Gastroesophageal sphincter (tissue), 4 donors: ENCODE data around the gene WDR70. TPM values are rescaled to one million over a fixed set of nuclear protein-coding genes. Genes with fewer than 3 reads are reported as not detected.

Source experiments
- ATAC-seq: fragments of 150-250 bp; one replicate; pipeline ENCODE4 v1.9.1; 2016; ENCODE audit warnings: mild to moderate bottlenecking, moderate library complexity
- H3K27ac ChIP-seq, 4 donors: fragments of 200-600 bp; sonication (generic) in 3 of 4; 1 replicate in 3 of 4; 2 replicates in 1 of 4; pipeline ENCODE4 v1.5.1; 2016 to 2019
- H3K27me3 ChIP-seq: fragments of 200-600 bp; sonication (generic); one replicate; pipeline ENCODE4 v1.5.1; 2019
- H3K36me3 ChIP-seq, 2 donors: fragments of 200-600 bp; sonication (generic); one replicate each; pipeline ENCODE4 v1.5.1; 2019; ENCODE audit warnings: control low read depth in 1 of 2
- H3K4me1 ChIP-seq, 3 donors: fragments of 200-600 bp; sonication (generic); 1 replicate in 2 of 3; 2 replicates in 1 of 3; pipeline ENCODE4 v1.5.1; 2016 to 2019; ENCODE audit warnings: control low read depth in 2 of 3
- H3K4me3 ChIP-seq, 2 donors: fragments of 200-600 bp; sonication (generic); one replicate each; pipeline ENCODE4 v1.5.1; 2019; ENCODE audit warnings: mild to moderate bottlenecking in 1 of 2, moderate library complexity in 1 of 2
- H3K9me3 ChIP-seq, 3 donors: fragments of 200-600 bp; sonication (generic); one replicate each; pipeline ENCODE4 v1.5.1; 2017 to 2019; ENCODE audit warnings: control low read depth in 2 of 3
- CTCF ChIP-seq, 4 experiments: fragments of 200-600 bp in 2 of 4; fragments of 450-650 bp in 2 of 4; sonication (generic) in 1 of 4; IDR thresholded peaks; one replicate each; pipeline ENCODE4 v1.5.1; 2017 to 2019; ENCODE audit warnings: antibody characterized with exemption in 4 of 4, mild to moderate bottlenecking in 2 of 4, moderate library complexity in 2 of 4
- EP300 ChIP-seq: sonication (generic); formaldehyde crosslinking; IDR thresholded peaks from one replicate; pipeline ENCODE4 v1.6.1; 2017; ENCODE audit warnings: antibody characterized with exemption, mild to moderate bottlenecking
- POLR2A ChIP-seq, 2 donors: fragments of 450-650 bp; IDR thresholded peaks; one replicate each; pipeline ENCODE4 v1.6.1; 2017; ENCODE audit warnings: antibody characterized with exemption in 2 of 2, mild to moderate bottlenecking in 2 of 2, moderate library complexity in 1 of 2
- POLR2AphosphoS5 ChIP-seq: sonication (generic); formaldehyde crosslinking; IDR thresholded peaks from one replicate; pipeline ENCODE4 v1.6.1; 2017; ENCODE audit warnings: antibody characterized with exemption
- WGBS, 2 donors: methylation state at CpG; one replicate each; pipeline ENCODE4 v1.1.5; 2018; ENCODE audit warnings: low coverage in 1 of 2; 5-methylcytosine and 5-hydroxymethylcytosine counted together
- total RNA-seq, 4 donors: library from RNA; depleted of rRNA; stranded (reverse); fragments of >200 nt; gene quantifications; one replicate each; pipeline ENCODE4 v1.1.0, GENCODE V29; 2016

The WDR70 gene
- total RNA-seq, 4 donors from 2014 or later = 15.5 to 24.3 (median 22.2) TPM

GRCh38 chr5:37727238-37727637 lies 348.1 kb downstream of the WDR70 start:
- no peak for ATAC-seq
- WGBS, 2 donors = 93 to 100% methylated on average over 3 of the region's 3 CpGs

DNA sequence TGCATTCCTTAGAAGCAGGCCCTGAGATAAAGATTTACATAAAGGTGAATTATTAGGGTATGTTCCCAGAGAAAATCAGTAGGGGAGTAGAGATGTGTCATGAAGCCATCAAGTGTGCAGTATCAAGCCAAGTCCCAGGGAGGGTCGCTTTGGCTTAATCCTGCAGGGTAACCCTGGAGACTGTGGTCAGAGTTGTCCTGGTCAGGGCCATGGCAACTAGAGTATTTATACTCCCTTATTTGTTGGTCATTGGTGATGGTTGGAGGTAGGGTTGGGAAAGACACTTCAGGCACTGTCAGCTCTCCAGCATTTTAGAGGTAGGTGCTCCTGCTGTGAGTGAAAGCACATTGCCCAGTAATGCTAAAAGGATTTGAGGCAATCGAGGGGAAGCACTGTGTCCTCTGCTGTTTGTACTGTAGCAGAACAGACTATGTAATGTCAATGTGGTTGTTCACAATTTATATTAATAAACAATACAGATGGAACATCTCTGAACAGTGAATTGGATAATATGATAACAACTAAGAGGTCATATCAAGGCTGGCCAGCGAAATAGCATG lies 351.9 kb downstream of the WDR70 start:
- no peak for ATAC-seq
- Histone ChIP-seq H3K4me3 (no peak overlapping the region), H3K9me3 (no peaks in the 10 kb centered on the region), H3K27me3 (no peaks in the 10 kb centered on the region), H3K36me3 (peaks cover 3 to 37% of the 10 kb centered on the region in 2 donors), H3K4me1 (peaks cover 0 to 5% (median 2%) of the 10 kb centered on the region in 3 donors), H3K27ac (no peak overlapping the region)
- 68 to 73% methylated on average over 2 to 3 of the region's 3 CpGs for WGBS, 2 donors
- TF ChIP-seq CTCF (IDR thresholded peaks at IDR 0.05) (no peak), POLR2A (IDR thresholded peaks at IDR 0.05) (no peak), POLR2AphosphoS5 (no peak), EP300 (no peak)

More at GRCh38 chr5:37727238-37727637, 348.1 kb downstream of the WDR70 start:
- Histone ChIP-seq H3K36me3 (peaks cover 3 to 57% of the 10 kb centered on the region in 2 donors), H3K27me3 (no peaks in the 10 kb centered on the region), H3K27ac (no peak overlapping the region), H3K4me1 (no peaks in the 10 kb centered on the region), H3K9me3 (no peaks in the 10 kb centered on the region), H3K4me3 (no peak overlapping the region)
- TF ChIP-seq POLR2A (IDR thresholded peaks at IDR 0.05) (no peak), POLR2AphosphoS5 (no peak), CTCF (IDR thresholded peaks at IDR 0.05) (no peak), EP300 (no peak)

DNA sequence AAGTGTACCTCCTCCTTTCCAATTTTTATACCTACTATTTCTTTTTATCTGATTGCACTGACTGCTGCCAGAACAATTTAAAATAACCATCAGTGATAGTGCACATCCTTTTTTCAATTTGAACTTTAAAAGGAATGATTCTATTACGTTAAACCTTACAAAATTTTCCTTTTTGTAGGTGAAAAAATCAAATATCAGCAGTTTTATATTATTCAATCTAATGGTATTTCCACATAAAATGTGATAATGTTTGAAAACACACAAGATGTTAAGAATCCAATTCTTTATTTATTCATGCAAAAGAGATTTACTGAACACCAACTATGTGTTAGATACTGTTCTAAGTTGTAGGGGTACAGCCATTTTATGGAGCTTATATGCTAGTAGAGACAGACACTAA lies 355.0 kb downstream of the WDR70 start:
- Histone ChIP-seq H3K27me3 (no peaks in the 10 kb centered on the region), H3K4me3 (no peak overlapping the region), H3K4me1 (peaks cover 0 to 19% (median 3%) of the 10 kb centered on the region in 3 donors), H3K27ac (no peak overlapping the region), H3K9me3 (no peaks in the 10 kb centered on the region), H3K36me3 (peaks cover 0 to 17% of the 10 kb centered on the region in 2 donors)
- ATAC-seq = no peak
- TF ChIP-seq CTCF (IDR thresholded peaks at IDR 0.05) (no peak), POLR2AphosphoS5 (no peak), EP300 (no peak), POLR2A (IDR thresholded peaks at IDR 0.05) (no peak)
- 0% methylated on average over 1 of the region's 1 CpG for WGBS, 2 donors

GRCh38 chr5:37735649-37736347 lies 356.7 kb downstream of the WDR70 start:
- Histone ChIP-seq H3K9me3 (no peaks in the 10 kb centered on the region), H3K27ac (no peak overlapping the region), H3K4me3 (no peak overlapping the region), H3K4me1 (peaks cover 0 to 31% (median 3%) of the 10 kb centered on the region in 3 donors), H3K36me3 (peaks cover 0 to 12% of the 10 kb centered on the region in 2 donors), H3K27me3 (no peaks in the 10 kb centered on the region)
- no peak for TF ChIP-seq POLR2A (IDR thresholded peaks at IDR 0.05)
- no peak for TF ChIP-seq CTCF (IDR thresholded peaks at IDR 0.05)
- no peak for TF ChIP-seq EP300
- TF ChIP-seq POLR2AphosphoS5 = no peak
- ATAC-seq = no peak
- WGBS, 2 donors = 56 to 57% methylated on average over 4 of the region's 4 CpGs

GRCh38 chr5:37736397-37736796 lies 357.3 kb downstream of the WDR70 start:
- no peak for TF ChIP-seq CTCF (IDR thresholded peaks at IDR 0.05)
- TF ChIP-seq EP300 = no peak
- TF ChIP-seq POLR2AphosphoS5 = no peak
- no peak for TF ChIP-seq POLR2A (IDR thresholded peaks at IDR 0.05)
- Histone ChIP-seq H3K9me3 (no peaks in the 10 kb centered on the region), H3K4me1 (peaks cover 0 to 32% (median 3%) of the 10 kb centered on the region in 3 donors), H3K27me3 (no peaks in the 10 kb centered on the region), H3K4me3 (no peak overlapping the region), H3K27ac (no peak overlapping the region), H3K36me3 (peaks cover 0 to 12% of the 10 kb centered on the region in 2 donors)
- WGBS, 2 donors = 85 to 94% methylated on average over 2 of the region's 2 CpGs
- ATAC-seq = no peak
